ENCODE data around the gene LGSN.

- TF ChIP-seq, protein P1, sequence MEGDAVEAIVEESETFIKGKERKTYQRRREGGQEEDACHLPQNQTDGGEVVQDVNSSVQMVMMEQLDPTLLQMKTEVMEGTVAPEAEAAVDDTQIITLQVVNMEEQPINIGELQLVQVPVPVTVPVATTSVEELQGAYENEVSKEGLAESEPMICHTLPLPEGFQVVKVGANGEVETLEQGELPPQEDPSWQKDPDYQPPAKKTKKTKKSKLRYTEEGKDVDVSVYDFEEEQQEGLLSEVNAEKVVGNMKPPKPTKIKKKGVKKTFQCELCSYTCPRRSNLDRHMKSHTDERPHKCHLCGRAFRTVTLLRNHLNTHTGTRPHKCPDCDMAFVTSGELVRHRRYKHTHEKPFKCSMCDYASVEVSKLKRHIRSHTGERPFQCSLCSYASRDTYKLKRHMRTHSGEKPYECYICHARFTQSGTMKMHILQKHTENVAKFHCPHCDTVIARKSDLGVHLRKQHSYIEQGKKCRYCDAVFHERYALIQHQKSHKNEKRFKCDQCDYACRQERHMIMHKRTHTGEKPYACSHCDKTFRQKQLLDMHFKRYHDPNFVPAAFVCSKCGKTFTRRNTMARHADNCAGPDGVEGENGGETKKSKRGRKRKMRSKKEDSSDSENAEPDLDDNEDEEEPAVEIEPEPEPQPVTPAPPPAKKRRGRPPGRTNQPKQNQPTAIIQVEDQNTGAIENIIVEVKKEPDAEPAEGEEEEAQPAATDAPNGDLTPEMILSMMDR (IDR thresholded peaks at IDR 0.05), result no peak
- no peak for TF ChIP-seq POLR2A (IDR thresholded peaks at IDR 0.05)
- TF ChIP-seq EP300 (IDR thresholded peaks at IDR 0.05), result no peak
Observed at GRCh38 chr6:63245909-63246308, 73.9 kb downstream of the LGSN start.

Data from stomach (tissue), 4 donors.